Vagina (tissue), 2 donors: ENCODE results near the gene GORASP2.

Experiments used
- POLR2A ChIP-seq, 2 donors: fragments of 450-650 bp; IDR thresholded peaks; one replicate each; pipeline ENCODE4 v1.6.1; 2017; ENCODE audit warnings: antibody characterized with exemption in 2 of 2, mild to moderate bottlenecking in 2 of 2, moderate library complexity in 2 of 2
- POLR2AphosphoS5 ChIP-seq, 2 donors: sonication (generic); formaldehyde crosslinking; IDR thresholded peaks; one replicate each; pipeline ENCODE4 v1.9.0; 2017; ENCODE audit warnings: antibody characterized with exemption in 2 of 2, mild to moderate bottlenecking in 2 of 2, low read depth in 1 of 2; ENCODE audit not compliant: insufficient read depth in 1 of 2
- TF ChIP-seq, protein P1 (sequence below), 3 experiments: fragments of 450-650 bp in 2 of 3; fragments of 200-600 bp in 1 of 3; sonication (generic) in 1 of 3; IDR thresholded peaks; one replicate each; pipeline ENCODE4 v1.5.1; 2017 to 2019; ENCODE audit warnings: antibody characterized with exemption in 3 of 3, mild to moderate bottlenecking in 2 of 3, moderate library complexity in 2 of 3

DNA sequence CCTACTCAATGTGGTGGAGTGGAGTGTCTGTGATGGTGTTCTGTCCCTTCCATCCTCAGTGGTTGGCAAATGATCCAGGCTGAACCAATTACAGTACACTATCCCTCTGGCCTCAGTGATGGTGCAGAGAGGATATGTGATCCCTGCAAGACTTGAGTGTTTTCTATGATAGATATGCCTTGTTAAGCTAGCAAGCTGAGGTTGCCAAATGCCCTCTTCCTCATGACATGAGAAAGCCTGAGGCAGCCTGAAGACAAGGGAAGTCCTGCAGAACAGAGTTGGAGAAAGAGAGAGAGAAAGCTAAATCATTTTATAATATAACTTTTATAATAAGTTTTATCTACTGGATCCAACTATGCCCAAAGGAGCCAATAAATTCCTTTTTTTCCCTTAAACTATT lies 41.6 kb upstream of the GORASP2 start:
- TF ChIP-seq, protein P1, sequence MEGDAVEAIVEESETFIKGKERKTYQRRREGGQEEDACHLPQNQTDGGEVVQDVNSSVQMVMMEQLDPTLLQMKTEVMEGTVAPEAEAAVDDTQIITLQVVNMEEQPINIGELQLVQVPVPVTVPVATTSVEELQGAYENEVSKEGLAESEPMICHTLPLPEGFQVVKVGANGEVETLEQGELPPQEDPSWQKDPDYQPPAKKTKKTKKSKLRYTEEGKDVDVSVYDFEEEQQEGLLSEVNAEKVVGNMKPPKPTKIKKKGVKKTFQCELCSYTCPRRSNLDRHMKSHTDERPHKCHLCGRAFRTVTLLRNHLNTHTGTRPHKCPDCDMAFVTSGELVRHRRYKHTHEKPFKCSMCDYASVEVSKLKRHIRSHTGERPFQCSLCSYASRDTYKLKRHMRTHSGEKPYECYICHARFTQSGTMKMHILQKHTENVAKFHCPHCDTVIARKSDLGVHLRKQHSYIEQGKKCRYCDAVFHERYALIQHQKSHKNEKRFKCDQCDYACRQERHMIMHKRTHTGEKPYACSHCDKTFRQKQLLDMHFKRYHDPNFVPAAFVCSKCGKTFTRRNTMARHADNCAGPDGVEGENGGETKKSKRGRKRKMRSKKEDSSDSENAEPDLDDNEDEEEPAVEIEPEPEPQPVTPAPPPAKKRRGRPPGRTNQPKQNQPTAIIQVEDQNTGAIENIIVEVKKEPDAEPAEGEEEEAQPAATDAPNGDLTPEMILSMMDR (IDR thresholded peaks at IDR 0.05), result no peak
- no peak for TF ChIP-seq POLR2AphosphoS5 (IDR thresholded peaks at IDR 0.05; ENCODE audit: insufficient read depth in 1 of 2, low read depth in 1 of 2)
- no peak for TF ChIP-seq POLR2A (IDR thresholded peaks at IDR 0.05)
